Suprapubic skin (tissue), 4 donors: ENCODE measurements around the gene LCAT.

Experiments
- CTCF ChIP-seq, 2 donors: fragments of 200-600 bp in 1 of 2; fragments of 450-650 bp in 1 of 2; sonication (generic) in 1 of 2; IDR thresholded peaks; one replicate each; pipeline ENCODE4 v1.5.1; 2016 to 2019; ENCODE audit warnings: antibody characterized with exemption in 2 of 2, mild to moderate bottlenecking in 1 of 2, moderate library complexity in 1 of 2
- EP300 ChIP-seq: sonication (generic); formaldehyde crosslinking; IDR thresholded peaks from one replicate; pipeline ENCODE4 v1.6.1; 2017; ENCODE audit warnings: antibody characterized with exemption
- POLR2AphosphoS5 ChIP-seq, 3 donors: sonication (generic); formaldehyde crosslinking; IDR thresholded peaks; one replicate each; pipeline ENCODE4 v1.6.1; 2017; ENCODE audit warnings: antibody characterized with exemption in 3 of 3

- peak in 1 of 2 donors; percentile 16 for TF ChIP-seq CTCF (IDR thresholded peaks at IDR 0.05)
- no peak for TF ChIP-seq EP300
- TF ChIP-seq POLR2AphosphoS5 (IDR thresholded peaks at IDR 0.05), result no peak
Observed at GRCh38 chr16:67979955-67980678, 36.2 kb upstream of the LCAT start, which contains the start of gene DPEP3.
